D341Med (cell line): ENCODE data around the gene SENP1.

Source experiments
- DNase-seq: peaks from one replicate; pipeline ENCODE4 v3.0.0; 2012; ENCODE audit warnings: low spot score

Gene SENP1

DNA sequence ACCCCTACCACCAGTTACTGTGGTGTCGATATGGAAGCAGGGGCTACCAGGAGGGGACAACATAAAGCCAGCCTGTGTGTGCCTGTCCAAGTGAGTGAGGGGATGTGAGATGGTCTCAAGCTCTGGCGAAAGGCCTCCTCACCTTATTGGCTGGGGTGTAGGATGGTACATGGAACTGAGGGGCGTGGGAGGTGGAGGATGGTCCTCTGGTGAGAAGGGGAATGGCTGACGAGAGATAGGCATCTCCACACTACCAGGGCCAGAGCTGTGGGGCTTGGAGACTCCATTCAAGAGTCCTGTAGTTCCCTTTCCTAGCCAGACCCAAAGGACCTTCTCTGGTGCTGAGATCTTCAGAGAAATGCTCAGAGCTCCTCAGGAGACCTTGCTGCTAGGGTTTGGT lies 69.1 kb downstream of the SENP1 start:
- no peak for DNase-seq

DNA sequence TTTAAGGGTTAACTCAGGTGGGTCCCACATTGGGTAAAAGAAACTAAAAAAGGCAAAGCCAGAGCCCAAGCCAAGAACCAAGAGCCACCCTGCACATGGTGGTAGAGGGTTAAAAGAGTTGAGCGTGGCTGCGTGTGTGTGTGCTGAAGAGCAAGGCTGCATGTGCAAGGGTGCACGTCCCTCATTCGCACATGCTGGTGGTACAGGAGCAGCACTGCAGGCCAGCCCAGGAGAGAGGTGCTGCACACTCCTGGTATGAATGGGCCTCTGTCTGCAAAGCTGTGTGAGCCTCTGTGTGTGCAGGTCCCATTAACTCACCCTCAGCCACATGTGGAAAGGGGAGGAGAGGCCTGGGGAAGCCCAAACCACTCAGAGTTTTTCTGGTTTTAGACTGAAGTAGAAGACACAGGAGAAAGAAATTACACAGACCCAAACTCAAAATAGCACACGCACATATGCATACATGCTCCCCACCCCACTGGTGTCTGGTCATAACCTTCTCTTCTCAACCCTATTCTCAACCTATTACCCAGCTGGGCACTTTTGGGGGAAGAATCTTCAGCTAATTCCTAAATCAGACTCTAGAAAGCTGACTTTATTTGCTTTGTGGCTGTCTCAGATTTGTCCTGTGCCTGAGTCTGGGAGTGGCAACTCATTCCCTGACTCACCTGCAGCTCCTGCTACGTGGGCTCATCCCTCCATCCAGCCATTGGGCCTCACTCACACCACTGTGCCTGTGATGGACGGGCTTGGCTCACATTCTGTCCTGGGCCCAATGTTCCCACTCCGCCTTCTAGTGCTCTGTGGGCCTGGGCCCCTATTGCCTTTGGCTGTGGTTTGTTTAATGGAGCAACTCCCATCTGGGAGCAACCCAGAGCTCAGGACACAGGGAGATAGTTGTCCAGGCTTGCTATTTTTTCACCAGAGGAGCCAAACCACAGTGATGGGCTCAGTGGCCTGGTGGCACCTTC lies 70.8 kb downstream of the SENP1 start:
- no peak for DNase-seq

DNA sequence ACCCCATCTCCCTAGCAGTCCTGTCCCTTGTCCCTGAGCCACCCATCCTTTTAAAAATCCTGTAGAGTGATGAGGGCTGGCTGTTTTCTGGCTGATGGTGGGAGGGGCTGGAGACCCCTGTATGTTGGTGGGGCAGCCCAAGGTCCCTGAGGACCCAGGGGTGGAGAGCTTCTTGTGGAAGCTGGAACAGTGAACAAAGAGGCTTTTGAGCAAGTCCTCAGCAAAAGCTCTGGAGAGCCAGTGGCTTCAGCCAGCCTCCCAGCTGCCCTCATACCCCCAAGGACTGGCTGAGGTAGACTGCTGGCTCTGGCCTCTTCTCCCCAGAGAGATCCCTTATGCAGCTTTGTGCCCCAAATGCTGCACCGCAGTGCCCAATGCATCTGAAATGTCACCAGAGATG lies 72.4 kb downstream of the SENP1 start:
- DNase-seq = no peak

DNA sequence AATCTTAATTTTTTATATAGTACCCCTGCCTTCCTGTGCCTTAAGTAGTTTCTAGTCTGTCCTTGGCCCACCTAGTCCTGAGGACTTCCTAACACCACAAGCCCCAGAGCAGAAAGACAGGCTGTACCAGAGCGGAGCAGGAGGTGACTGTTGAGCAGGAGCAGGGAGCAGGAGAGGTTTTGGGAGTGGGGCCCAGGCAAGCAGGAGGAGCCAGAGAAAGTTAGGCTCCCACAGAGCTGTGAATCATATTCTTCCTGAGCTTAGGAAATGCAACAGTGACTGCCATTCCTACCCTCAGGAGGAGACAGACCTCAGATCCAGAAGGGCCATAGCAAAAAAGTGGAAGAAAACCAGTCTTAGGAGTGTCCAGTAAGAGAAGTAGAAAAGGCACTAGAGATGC lies 73.3 kb downstream of the SENP1 start:
- DNase-seq = no peak

DNA sequence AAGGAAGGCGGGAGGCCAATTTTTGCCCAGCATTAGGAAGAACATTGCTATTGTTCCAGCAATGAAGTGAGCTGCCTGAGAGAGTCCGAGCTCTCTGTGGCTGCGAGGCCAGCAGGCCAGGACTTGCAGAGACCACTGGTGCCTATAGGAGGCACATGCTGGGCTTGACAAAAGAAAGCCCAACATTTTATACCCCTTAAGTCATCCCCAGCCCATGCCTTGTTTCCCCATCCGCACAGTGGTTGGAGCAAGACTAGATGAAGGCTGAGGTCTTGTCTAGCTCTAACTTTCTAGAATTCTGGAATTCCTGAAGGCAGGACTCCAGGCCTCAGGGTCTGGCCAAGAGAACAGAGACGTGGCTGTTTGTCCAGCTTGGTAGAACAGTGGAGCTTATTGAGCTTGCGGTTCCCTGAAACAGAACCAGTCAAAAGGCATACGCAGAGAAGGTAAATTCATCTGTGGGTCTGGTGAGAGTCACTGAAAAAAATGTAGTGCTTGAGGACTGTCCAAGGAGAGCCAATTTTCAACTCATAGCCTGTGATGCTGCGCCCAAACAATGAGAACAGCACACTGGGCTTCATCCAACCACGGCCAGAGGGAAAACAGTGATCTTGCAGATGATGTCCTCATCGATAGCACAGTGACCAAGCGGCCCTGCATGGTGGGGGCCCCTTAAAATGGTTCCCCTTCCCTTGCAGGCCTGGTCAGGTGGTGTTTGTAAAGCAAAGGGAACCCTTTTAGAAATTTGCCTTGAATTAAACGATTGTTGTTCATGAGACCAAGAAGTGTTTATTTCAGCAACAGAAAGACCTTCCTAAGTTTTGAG lies 74.5 kb downstream of the SENP1 start:
- DNase-seq = no peak

DNA sequence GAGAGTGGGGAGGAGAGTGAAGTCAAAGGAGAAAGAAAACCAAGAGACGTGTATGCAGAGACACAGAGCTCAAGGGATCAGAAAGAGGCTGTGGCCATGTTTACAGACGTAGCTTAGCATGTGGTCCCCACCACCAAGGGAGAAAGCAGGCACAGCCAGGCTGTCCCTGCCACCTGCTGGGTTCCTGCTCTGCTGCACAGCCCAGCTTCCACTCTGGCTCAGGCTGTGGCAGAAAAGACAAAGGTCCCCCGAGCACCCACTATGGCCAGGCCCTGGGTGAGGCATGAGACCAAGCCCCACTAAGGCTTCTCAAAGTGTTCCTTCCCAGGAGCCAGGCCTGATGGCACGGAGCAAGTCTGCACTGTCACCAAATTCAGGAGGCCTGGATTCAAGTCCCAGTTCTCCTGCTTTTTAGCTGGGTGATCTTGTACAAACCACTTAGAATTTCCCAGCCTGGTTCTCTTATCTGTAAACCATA lies 75.7 kb downstream of the SENP1 start:
- DNase-seq = no peak

DNA sequence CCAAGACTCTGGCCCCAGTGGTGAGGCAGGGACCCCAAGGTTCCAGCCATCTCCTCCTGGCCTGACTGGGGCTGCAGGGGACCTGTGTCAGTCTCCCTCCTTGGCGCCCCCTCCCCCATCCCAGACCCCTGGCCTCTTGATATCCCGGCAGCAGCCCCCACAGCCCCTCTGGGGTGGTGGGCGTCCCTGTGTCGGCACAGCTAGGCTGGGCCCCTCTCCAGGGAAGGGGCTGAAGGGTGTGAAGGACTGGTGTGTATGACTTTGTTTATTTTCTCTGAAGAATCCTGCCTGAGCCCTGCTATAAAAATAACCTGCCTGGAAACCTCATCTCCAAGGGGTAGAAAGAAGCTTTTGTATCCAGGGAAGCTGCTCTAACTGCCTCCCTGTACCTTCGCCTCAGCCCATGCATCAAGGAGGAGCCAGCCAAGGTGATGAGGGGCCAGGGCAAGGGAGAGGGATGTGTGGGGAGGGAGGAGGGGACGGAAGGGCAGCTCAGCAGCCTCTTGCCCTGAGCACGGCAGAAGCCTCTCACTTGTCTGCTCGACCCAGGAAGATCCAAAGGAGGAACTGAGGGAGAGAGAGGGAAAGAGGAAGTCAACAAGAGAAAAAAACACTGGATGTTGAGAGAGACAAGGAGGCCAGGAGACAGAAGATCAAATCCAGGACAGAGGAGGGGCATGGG lies 76.2 kb downstream of the SENP1 start:
- no peak for DNase-seq

DNA sequence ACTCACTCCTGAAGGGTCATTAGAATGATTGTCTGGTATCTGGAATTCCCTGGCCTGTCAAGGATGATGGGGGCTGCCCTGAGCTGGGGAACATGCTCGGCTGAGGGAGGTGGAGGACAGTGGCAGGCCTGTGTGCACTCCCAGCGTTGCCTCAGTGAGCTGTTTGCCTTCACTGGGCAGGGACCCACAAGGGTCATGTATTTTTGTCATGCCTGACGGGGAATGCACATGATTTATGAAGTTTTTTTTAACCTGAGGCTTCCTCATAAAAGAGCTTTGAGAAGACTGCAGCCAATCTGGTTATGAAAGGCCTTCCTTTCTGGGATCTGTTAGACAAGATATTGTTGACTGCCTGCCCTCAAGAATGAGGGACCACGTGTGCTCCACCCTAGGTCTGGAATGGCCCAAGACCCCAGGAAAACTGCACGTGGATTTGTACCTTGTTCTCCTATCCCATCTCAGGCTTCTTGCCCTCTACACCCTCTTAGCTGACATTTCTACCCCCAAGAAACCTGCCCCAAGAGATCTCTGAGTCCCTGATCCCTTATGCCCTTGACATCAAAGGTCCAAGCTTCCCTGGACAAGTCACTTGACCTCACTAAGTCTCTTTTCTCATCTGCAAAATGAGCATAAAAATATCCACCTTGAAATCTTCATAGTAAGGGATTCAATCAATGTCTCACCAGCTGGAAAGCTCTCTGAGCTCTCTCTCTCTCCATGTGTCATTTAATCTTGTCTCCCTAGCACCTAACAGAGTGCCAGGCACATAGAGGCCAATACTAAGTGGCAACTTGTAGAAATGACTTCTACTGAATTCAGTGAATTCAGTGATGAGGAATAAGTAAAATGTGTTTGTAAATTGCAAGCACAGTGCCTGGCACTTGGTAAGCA lies 77.1 kb downstream of the SENP1 start:
- no peak for DNase-seq

DNA sequence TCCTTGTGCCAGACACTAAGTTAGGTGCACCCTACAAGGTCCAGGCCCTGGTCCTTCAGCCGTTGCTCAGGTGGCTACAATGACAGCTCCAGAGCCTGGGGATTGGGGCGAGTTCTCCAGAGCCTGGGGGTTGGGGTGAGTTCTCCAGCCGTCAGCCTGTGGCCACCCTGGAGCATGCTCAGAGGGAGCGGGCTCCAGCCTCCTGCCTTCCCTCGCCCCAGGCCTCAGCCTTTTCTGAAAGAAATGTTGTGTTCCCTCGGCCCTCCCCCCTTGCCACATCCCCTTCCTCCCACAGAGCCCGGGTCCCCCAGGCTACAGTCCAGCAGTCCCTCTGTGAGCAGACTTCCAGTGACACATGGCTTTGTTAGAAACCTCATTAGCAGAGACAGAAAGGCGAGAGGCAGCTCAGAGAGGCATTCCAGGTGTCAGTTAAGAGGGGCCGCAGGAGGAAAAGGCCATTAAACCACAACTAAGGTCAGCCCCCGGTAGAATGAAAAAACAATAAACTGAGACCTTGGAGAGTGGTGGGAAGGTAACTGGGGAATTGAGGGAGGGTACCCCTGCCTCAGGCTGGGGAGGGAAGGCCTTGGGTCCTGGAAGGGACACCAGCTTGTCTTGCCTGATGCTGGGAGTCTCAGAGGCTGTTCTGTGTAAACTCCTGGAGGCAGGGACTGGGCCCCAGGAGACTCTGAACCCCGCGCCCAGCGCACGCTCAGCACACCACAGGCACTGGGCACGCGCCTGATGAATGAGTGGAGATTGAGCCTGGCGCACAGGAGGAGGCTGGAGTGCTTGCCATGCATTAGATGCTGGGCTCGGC lies 78.5 kb downstream of the SENP1 start:
- DNase-seq = no peak

DNA sequence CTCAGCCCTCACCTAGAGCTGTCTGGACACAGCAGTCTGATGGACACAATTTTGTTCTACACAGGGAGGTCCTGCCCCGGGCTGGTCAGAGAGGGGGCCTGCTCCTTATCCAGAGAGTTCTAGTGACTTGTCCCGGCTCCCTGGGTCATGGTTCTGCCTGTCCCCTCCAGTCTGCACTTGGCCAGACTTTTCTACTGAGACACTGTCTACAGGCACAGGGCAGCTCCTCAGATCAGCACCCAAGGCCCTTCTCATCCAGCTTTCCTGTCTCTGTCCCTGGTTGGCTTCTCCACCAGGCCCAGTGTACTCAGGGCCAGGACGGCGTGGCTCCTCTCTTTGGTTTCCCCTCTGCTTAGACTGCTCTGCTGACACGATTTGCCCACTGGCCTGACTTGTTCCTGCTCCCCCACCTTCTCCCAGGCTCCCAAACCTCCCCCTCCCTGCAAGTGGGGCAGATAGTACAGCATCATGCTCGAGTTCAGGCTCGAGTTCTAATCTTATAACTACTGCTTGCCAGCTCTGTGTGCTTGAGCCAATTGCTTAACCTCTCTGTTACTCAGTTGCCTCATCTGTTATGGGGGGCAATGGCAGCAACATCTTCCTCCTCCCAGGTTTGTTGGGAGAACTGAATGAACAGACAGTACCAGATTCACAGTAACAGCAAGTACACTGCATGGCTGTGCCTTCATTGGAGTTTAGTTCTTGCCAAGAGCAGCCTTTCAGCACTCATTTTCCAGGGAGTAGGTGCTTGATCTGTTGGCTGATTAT lies 79.6 kb downstream of the SENP1 start:
- no peak for DNase-seq

DNA sequence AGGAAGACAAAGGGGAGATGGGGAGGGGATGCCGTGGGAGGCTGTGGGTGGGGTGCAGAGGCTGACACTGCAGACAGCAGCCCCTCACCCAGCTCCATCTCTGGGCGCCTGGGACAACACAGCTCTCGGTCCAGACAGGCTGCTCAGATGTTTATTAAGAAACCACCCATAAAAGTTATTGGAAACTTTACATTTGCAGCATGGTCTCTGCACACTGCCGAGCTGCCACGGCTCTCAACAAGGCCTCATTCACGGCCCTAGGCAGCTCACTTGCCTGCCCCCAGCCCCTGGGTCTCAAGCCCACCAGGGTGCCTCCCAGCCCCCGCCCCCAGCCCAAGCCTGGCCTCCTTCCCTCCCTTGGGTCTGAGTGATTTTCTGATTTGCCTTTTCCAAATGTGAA lies 80.6 kb downstream of the SENP1 start:
- DNase-seq = no peak

DNA sequence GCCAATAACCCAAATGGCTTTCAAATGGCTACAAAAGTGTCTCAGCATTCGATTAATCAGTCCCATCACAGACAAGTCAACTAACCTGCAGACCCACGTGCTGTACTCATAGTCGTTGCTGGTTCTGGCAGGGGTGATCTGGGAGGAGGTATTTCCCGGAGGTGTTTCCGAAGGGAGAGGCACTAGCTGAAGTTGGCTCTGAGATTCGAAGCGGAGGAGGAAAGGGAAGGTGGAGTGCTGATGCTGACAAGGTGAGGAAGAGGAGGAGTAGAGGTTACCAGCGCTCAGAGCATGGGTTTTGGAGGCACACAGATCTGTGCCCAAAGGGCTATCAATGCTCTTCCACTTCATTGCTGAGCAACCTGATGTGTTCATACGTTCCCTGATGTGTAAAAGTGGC lies 81.1 kb downstream of the SENP1 start:
- no peak for DNase-seq

DNA sequence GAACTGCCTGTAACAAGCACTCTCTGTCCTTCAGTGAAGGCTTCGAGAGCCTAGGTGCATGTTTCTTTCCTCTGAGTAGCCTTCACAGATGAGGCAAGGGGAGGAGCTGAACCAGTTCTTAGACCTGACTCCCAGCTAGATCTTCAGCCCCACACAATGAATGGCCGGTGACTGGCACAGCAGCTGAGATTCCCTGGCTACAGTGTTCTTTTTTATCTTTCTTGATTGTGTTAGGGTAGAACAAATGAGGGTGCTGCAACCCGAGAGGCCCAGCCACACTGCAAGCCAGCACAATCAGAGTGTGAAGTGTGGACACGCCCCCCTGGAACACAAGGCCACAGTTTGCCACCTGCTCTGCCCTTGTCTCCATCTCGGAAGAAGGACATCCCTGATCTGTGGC lies 82.5 kb downstream of the SENP1 start:
- no peak for DNase-seq

DNA sequence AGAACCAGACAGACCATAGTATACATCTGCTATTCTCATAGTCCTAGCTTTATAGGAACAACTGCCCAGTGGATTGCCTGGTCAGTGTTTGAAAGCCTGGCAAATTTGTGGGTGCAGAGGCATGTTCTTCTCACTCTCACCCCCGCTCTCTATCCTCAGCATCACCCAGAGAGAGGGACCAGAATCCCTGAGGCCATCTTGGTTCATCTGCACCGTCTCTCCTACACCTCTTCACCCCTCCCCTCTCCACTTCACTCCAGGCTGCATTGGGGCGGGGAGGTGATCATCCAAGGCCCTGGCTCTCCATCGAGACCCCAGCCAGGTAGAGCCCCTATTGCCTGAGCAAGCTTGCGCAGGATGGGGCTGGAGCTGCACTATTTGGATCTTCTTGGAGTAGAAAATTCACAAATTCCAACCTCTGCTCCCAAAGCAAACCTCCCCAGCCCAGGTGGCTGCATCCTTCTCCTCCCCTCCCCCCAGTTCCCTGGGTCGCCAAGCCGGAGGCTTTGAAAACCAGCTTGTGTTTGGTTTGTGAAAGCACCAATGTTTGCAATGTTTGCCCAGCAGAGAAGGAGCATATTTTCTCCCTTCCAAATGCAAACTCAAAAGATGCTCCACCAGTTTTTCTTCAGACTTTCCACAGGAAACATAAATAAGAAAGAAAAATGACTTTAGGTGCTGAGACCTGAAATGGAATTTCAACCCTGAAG lies 83.0 kb downstream of the SENP1 start:
- DNase-seq = no peak

DNA sequence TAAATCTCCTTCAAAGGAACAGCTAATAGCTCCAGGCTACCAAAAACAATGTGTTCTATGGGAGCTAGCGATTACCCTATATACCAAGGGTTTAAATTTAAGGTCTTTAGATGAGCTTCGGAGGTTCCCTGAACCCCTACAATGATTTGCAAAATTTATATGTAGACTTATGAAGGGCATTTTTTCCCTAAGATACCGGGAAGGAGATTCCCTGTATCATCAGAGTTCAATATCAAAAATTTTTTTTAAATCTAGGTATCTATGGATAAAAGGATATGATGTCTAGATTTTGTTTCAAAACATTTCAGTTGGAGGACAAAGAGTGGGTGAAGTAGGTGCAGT lies 83.7 kb downstream of the SENP1 start:
- no peak for DNase-seq

DNA sequence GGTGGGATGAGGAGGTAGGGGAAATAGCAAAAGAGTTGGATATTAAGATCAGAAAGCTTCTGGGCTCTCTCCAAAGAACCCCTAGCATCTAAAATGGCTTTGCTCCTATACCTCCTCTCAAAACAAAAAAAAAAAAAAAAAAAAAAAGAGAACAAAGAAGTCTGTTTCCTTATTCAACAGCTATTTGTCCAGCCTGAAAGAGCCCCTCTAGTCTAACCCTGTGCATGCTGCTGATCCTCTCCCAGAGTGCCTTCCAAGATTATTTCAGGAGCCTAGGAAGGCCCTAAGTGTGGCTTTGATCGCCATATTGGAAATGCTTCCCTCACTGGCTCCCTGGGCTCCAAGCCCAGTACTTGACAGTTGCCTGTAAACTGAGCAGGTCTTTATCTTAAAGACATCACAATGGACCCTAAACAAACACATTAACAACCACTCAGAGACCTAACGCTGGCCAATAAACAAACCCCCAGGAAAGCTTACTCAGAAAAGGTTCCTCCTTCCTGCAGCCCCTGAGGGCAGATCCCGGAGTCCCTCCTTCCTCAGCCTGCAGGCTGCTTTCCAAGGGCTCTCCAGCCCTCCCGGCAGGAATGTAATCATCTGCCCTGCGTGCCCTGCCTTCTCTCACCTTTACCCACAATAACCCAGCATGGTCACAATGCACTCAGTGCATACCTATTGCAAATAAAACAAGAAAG lies 84.2 kb downstream of the SENP1 start:
- DNase-seq = no peak

DNA sequence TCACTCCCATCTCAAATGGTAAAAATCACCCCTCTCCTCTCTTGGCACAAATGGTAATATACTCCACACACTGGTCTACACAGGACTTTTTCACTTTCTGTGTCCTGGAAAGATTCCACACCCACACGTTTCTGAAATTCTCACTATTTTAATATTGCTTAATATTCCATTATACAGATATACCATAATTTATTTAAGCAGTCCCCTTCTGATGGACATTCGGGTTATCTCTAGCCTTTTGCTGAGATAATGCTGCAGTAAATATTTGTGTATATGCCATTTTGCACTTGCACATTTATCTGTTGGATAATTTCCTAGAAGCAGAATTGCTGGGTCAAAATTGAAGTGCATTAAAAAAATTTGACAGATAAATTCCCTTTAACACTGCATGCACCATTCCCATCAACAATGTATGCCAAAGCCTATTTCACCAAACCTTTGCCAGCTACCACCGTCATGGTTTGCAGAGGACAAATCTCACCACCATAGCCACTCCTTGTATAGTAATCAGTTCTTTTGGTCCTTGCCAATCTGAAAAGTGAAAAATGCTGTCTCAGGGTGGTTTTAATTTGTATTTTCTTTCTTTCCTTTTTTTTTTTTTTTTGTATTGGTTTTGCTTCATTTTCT lies 86.1 kb downstream of the SENP1 start:
- DNase-seq = no peak

DNA sequence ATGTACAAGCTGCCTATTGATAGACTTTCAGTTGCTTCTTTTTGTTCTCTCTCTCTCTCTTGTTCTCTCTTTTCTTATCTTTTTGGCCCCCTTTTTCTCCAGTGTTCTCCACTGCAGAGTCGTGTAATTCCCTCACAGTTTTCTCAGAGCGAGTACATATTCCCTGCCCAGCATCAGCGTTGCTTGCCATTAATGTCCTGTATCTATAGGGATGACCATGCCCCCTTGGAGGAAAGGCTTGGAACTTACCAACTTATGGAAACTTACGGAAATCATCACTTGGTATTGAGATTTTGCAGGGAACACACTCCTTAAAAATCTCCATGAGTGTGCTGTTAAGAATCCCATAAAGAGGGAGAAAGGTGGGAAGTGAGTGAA lies 87.3 kb downstream of the SENP1 start:
- no peak for DNase-seq
